ENCODE measurements around the gene KRTAP5-6. TPM values are rescaled to one million over a fixed set of nuclear protein-coding genes. Genes with fewer than 3 reads are reported as not detected.
"Not testable (repeated sequence)": the region's sequence is repeated elsewhere in the genome, so short reads cannot be mapped to it uniquely, and the experiment has no call there.

The KRTAP5-6 gene
- total RNA-seq, 4 donors from 2014 or later: not detected

DNA sequence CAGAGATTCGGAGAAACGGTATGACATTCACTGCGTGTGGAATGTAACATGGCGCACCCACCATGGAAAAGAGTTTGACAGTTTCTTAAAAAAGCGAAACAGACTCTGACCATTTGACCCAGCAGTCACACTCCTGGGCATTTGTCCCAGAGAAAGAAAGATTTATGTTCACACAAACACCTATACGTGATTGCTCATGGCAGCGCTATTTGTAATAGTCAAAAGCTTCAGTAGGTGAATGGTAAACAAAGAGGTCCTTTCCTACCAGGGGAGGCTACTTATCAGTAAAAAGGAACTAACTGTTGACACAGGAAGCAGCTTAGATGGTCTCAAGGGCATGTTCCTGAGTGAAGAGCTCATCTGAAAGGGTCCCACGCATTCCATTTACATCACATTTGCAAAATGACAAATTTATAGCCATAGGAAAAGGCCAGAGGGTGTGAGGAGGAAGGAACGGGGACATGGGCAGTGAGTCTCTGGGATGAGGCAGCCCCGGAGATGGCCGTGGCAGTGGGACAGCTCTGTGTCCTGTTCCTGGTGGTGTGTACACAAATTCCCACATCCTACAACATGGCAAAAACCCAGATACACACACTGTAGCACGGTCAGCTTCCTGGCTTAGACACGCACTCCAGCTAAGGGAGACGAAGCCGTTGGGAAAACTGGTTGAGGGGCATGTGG is 14.6 kb upstream of the KRTAP5-6 start:
- DNase-seq: no peak
- Histone ChIP-seq H3K27ac (no peak overlapping the region), H3K9me3 (no peaks in the 10 kb centered on the region), H3K4me3 (no peak overlapping the region), H3K36me3 (no peaks in the 10 kb centered on the region), H3K27me3 (peaks cover 0 to 2% of the 10 kb centered on the region in 2 donors), H3K4me1 (no peaks in the 10 kb centered on the region)
- intact Hi-C loops (cut with DNase I; ENCODE audit: low total_unique reads): no loop called here
- TF ChIP-seq, protein P1, sequence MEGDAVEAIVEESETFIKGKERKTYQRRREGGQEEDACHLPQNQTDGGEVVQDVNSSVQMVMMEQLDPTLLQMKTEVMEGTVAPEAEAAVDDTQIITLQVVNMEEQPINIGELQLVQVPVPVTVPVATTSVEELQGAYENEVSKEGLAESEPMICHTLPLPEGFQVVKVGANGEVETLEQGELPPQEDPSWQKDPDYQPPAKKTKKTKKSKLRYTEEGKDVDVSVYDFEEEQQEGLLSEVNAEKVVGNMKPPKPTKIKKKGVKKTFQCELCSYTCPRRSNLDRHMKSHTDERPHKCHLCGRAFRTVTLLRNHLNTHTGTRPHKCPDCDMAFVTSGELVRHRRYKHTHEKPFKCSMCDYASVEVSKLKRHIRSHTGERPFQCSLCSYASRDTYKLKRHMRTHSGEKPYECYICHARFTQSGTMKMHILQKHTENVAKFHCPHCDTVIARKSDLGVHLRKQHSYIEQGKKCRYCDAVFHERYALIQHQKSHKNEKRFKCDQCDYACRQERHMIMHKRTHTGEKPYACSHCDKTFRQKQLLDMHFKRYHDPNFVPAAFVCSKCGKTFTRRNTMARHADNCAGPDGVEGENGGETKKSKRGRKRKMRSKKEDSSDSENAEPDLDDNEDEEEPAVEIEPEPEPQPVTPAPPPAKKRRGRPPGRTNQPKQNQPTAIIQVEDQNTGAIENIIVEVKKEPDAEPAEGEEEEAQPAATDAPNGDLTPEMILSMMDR (IDR thresholded peaks at IDR 0.05): no peak
- no peak for TF ChIP-seq POLR2A (IDR thresholded peaks at IDR 0.05)

- DNase-seq; H3K27ac ChIP-seq; H3K4me1 ChIP-seq; H3K9me3 ChIP-seq; H3K36me3 ChIP-seq; H3K27me3 ChIP-seq; H3K4me3 ChIP-seq; intact Hi-C loops (cut with DNase I; ENCODE audit: low total_unique reads): not testable (repeated sequence)
These were observed 13.8 kb upstream of the KRTAP5-6 start for GRCh38 chr11:1683216-1683615.

GRCh38 chr11:1683904-1684572 is 13.0 kb upstream of the KRTAP5-6 start:
- intact Hi-C loops (cut with DNase I; ENCODE audit: low total_unique reads); H3K4me3 ChIP-seq; H3K4me1 ChIP-seq; H3K27ac ChIP-seq; H3K9me3 ChIP-seq; H3K27me3 ChIP-seq; H3K36me3 ChIP-seq; DNase-seq: not testable (repeated sequence)

- H3K9me3 ChIP-seq; H3K4me3 ChIP-seq; H3K4me1 ChIP-seq; intact Hi-C loops (cut with DNase I; ENCODE audit: low total_unique reads); H3K36me3 ChIP-seq; H3K27ac ChIP-seq; H3K27me3 ChIP-seq; DNase-seq: not testable (repeated sequence)
These were observed 11.8 kb upstream of the KRTAP5-6 start for GRCh38 chr11:1684886-1685874.

- H3K4me3 ChIP-seq; H3K27ac ChIP-seq; H3K27me3 ChIP-seq; intact Hi-C loops (cut with DNase I; ENCODE audit: low total_unique reads); H3K4me1 ChIP-seq; H3K36me3 ChIP-seq; DNase-seq; H3K9me3 ChIP-seq: not testable (repeated sequence)
These were observed 10.8 kb upstream of the KRTAP5-6 start for GRCh38 chr11:1686220-1686619.

DNA sequence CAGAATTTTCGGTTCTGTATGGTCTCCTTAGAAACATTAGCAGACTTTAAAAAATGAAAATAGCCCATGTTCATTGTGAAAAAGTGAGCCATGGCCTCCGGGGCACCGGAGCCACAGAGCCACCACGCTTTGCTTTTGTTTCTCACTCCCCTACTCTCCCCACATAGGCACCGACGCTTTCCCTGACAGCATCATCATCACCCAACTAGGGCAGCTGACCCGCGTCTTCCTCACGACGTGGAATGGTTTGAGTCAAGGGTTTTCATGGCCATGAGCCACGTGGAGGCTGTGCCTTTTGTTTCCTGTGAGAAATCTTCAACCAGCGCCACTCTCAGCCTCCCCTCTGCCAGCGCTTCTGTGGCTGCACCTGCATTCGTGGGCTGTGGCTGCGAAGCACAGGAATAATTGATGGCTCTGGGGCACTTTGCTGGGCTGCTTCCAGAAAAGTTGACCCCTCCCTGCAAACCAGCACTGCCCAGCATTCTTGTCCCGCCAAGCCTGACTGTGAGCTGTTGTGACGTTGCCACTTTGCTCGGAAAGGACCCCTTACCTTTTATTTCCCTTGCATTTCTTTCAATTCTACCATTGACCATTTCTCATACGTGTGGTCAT is 8.6 kb upstream of the KRTAP5-6 start:
- H3K4me1 ChIP-seq; H3K27me3 ChIP-seq; H3K9me3 ChIP-seq; DNase-seq; H3K36me3 ChIP-seq; H3K27ac ChIP-seq; intact Hi-C loops (cut with DNase I; ENCODE audit: low total_unique reads); H3K4me3 ChIP-seq: not testable (repeated sequence)

DNA sequence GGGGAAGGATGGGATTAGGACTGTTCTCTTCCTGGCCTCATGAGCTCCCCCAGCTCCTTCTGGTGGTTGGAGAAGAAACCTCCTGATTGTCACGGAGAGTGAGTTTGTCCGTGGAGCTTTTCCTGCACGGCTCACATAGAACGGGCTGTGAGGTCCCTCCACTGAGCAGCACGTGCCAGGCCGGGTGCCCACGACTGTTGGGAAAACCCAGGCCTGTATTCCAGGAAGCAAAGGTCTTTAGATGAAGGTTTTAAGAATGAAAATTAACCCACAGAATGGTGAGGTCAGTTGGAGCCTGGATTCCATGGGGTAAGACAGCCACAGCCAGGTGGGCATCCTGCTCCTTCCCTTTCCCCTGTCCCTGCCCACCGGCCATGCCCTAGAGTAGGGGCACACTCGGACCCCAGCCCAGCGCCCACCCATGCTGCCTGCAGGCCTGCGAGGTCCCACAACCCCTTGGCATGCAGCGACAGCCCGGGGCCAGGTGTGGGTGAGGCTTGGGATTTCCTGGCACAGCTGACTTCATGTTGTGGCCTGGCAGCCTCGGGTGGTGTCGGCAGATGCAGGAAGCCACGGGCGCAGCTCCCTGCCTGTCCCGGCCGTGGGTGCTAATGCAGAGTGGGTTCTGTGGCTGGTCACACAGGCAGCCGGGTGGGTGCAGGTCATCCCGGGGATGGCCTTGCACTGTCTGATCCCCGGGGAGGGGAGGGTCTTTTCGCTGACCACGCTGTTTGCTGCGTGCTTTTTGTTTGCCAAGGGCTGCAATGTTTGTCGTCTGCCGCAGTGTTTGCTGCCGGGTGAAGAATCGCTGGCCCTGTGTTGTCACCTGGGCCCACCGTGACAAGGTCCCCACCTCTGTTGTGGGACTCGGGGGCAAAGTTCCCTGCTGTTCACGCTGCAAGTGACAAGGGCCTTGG is 7.5 kb upstream of the KRTAP5-6 start:
- not testable (repeated sequence) for H3K4me3 ChIP-seq, H3K27ac ChIP-seq, DNase-seq, H3K36me3 ChIP-seq, H3K9me3 ChIP-seq, H3K27me3 ChIP-seq, H3K4me1 ChIP-seq
- intact Hi-C loops (cut with DNase I; ENCODE audit: low total_unique reads): loop anchor here (10.0 kb wide), 1 partner anchor 465 kb away; no protein-coding TSS in a partner anchor

Measured in uterus (tissue), 4 donors.